HG03460 (cell line): Measurements from ENCODE around the gene CHRFAM7A.
"Not testable (repeated sequence)": the region's sequence is repeated elsewhere in the genome, so short reads cannot be mapped to it uniquely, and the experiment has no call there.

Source experiments
- ATAC-seq: cut with Tn5 transposase; IDR thresholded peaks from one replicate; pipeline ENCODE4 v1.9.1; 2021; ENCODE audit not compliant: unreplicated experiment

Gene CHRFAM7A

GRCh38 chr15:30392766-30393663 is at the start of gene CHRFAM7A:
Gene CHRFAM7A (minus strand): TSS chr15:30393540. CDS start chr15:30383351, 10,189 bp downstream.
- ATAC-seq: not testable (repeated sequence)

GRCh38 chr15:30438348-30438747 is 45.0 kb upstream of the CHRFAM7A start:
- ATAC-seq: not testable (repeated sequence)

GRCh38 chr15:30435878-30436277 is 42.5 kb upstream of the CHRFAM7A start:
- not testable (repeated sequence) for ATAC-seq

- not testable (repeated sequence) for ATAC-seq
Measured at GRCh38 chr15:30420723-30421122, 27.4 kb upstream of the CHRFAM7A start.

- ATAC-seq: not testable (repeated sequence)
Measured at GRCh38 chr15:30414160-30414559, 20.8 kb upstream of the CHRFAM7A start, which contains the start of gene GOLGA8R. Gene GOLGA8R (minus strand): TSS chr15:30414260. CDS start chr15:30414162, 98 bp downstream.

- not testable (repeated sequence) for ATAC-seq
Measured at GRCh38 chr15:30407636-30408035, 14.3 kb upstream of the CHRFAM7A start.

GRCh38 chr15:30398988-30399387 is 5.6 kb upstream of the CHRFAM7A start:
- not testable (repeated sequence) for ATAC-seq

GRCh38 chr15:30393664-30393991 is 288 bp upstream of the CHRFAM7A start:
- not testable (repeated sequence) for ATAC-seq

- ATAC-seq: not testable (repeated sequence)
Measured at GRCh38 chr15:30386318-30386887, 6.9 kb downstream of the CHRFAM7A start.

GRCh38 chr15:30377082-30377413 is 16.3 kb downstream of the CHRFAM7A start:
- not testable (repeated sequence) for ATAC-seq

- ATAC-seq: not testable (repeated sequence)
Measured at GRCh38 chr15:30376375-30377081, 16.8 kb downstream of the CHRFAM7A start.

GRCh38 chr15:30375872-30376271 is 17.5 kb downstream of the CHRFAM7A start:
- not testable (repeated sequence) for ATAC-seq

- not testable (repeated sequence) for ATAC-seq
Measured at GRCh38 chr15:30374862-30375261, 18.5 kb downstream of the CHRFAM7A start.

- ATAC-seq: not testable (repeated sequence)
Measured at GRCh38 chr15:30368271-30368670, 25.1 kb downstream of the CHRFAM7A start.

- not testable (repeated sequence) for ATAC-seq
Measured at GRCh38 chr15:30367246-30367645, 26.1 kb downstream of the CHRFAM7A start.

- not testable (repeated sequence) for ATAC-seq
Measured at GRCh38 chr15:30361404-30361803, 31.9 kb downstream of the CHRFAM7A start.

GRCh38 chr15:30360990-30361389 is 32.4 kb downstream of the CHRFAM7A start:
- ATAC-seq: not testable (repeated sequence)

GRCh38 chr15:30355043-30355442 is 38.3 kb downstream of the CHRFAM7A start:
- ATAC-seq: not testable (repeated sequence)

- ATAC-seq: not testable (repeated sequence)
Measured at GRCh38 chr15:30349803-30350202, 43.5 kb downstream of the CHRFAM7A start.

- not testable (repeated sequence) for ATAC-seq
Measured at GRCh38 chr15:30336584-30336983, 56.8 kb downstream of the CHRFAM7A start.

- ATAC-seq: not testable (repeated sequence)
Measured at GRCh38 chr15:30334152-30334551, 59.2 kb downstream of the CHRFAM7A start.
